PC-3 (cell line): ENCODE data around the gene EDN3.

Source experiments
- CTCF ChIP-seq: fragments of 300-600 bp; sonication (generic); conservative IDR thresholded peaks from 2 replicates; pipeline ENCODE4 v1.5.1; 2017; ENCODE audit warnings: antibody characterized with exemption, low read depth, mild to moderate bottlenecking, low read length
- EZH2 ChIP-seq: fragments of 300-600 bp; sonication (generic); IDR thresholded peaks from one replicate; pipeline ENCODE4 v1.6.1; 2017; ENCODE audit warnings: antibody characterized with exemption, mild to moderate bottlenecking, low read length; ENCODE audit not compliant: unreplicated experiment
- EZH2phosphoT487 ChIP-seq: fragments of 300-600 bp; sonication (generic); IDR thresholded peaks from 2 replicates; pipeline ENCODE4 v1.6.1; 2018; ENCODE audit warnings: mild to moderate bottlenecking, antibody characterized with exemption, low read length, borderline replicate concordance

DNA sequence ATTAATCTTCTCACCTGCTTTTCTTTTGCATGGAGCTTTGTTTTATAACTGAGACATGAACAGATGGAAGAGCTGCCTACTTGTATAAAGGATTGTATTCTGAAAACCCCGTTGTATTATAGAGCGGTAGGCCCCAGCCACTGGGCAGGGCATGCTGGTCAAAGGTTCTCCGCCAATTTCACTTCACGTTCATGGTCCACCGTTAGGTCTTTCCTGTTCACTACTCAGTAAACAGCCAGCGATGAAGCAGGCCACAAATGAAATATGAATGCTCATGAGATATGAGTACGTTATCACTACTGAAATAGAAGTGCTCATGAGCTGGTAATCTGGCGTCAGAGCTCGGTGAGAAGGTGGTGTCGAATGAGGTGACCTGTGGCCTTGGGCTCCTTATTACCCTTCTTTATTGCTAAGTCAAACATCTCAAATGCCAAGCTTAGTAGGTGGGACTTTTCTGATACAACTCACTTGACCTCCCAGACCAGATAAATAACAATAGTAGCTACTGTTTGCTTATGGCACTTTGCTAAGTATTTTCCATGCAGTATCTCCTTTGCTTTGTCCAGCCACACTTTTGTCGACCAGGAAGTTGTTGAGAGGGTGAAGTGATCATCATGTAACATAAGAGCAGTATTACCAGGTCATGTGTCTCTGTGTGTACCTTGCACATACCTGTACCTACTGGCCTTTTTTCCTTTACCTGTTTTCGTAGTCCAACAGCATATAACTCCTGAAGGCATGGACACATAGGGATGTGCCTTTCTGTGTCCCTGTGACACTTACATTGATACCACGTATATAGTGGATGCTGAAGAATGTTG lies 16.7 kb downstream of the EDN3 start:
- TF ChIP-seq EZH2phosphoT487 = no peak
- no peak for TF ChIP-seq CTCF
- TF ChIP-seq EZH2 = no peak
